ENCODE measurements around the gene RAMACL.

Gene RAMACL

DNA sequence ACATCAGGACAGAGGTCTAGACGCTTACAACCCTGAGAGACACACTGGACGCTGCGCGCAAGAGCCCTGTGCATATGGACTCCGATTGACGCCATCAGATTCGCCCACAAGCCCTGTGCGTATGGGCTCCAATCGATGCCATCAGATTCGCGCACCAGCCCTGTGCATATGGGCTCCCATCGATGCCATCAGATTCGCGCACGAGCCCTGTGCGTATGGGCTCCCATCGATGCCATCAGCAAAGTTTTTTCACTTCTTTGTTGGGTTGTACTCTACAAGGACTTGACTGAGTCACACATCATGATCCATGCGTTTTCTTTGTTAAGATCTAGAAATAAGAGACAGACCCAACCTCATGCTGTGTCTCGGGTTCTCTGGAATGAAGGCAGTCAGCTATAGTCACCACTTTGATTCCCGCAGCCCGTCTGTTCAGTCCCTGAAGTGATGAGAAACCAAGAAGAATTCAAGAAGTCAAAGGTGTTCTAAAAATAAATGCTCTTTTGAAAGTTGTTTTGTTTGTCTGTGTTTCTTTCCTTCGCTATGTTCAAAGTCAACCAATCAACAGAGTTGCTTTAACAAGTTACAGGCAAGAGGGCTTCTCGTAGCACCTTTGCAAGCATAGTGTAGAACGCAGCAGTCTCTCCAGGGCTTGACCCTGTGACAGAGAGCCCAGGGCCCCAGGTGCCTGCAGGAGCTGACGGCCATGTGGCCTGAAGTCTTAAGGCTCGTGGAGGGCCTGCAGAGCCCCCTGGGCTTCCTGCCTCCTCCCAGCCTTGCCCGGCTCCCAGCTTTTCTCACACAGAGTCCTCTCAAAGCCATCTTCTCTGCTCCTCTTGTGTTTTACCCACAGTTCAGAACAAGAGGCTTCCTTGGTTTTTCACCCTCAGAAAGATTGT, 32.6 kb upstream of the RAMACL start:
- no peak overlapping the region for H2AFZ ChIP-seq (ENCODE audit: low read depth, low read length)
- no peak for TF ChIP-seq EZH2phosphoT487 (IDR thresholded peaks at IDR 0.05; ENCODE audit: low read depth)
- no peaks in the 10 kb centered on the region for H3K36me3 ChIP-seq (replicated peaks; ENCODE audit: low read depth, low read length)
- H4K20me1 ChIP-seq (ENCODE audit: insufficient read depth, low read length): no peaks in the 10 kb centered on the region
- H3K27ac ChIP-seq (ENCODE audit: low read length): no peak overlapping the region
- no peak overlapping the region for H3K4me2 ChIP-seq (ENCODE audit: low read length)
- no peaks in the 10 kb centered on the region for H3K79me2 ChIP-seq (ENCODE audit: low read length)
- no peaks in the 10 kb centered on the region for H3K4me1 ChIP-seq (ENCODE audit: low read length)
- H3K9ac ChIP-seq (ENCODE audit: low read length): no peak overlapping the region
- no peak overlapping the region for H3K4me3 ChIP-seq (ENCODE audit: low read length)
- no peaks in the 10 kb centered on the region for H3K9me3 ChIP-seq (ENCODE audit: insufficient read depth, low read length)
- H3K27me3 ChIP-seq (ENCODE audit: low read depth, low read length): no peaks in the 10 kb centered on the region

DNA sequence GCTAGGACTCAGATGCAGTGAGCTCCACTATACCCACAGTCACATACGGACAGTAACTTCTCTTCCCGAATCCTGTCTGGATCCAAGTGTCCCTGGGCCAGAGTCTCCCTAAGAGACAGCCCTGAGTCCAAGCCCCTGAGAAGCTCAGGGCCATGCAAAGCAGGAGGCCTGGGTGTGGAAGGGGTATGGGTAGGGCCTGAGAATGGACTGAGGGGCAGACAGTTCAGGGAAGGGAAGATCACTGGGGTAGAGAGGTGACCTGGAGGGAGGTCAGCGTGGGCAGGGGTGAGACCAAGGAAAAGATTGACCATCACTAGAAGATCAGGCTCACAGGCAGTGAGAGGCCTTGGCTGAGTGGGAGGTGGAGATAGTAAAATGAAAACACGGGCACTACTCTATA, 31.8 kb upstream of the RAMACL start:
- H3K4me1 ChIP-seq (ENCODE audit: low read length): no peaks in the 10 kb centered on the region
- no peak for TF ChIP-seq EZH2phosphoT487 (IDR thresholded peaks at IDR 0.05; ENCODE audit: low read depth)
- TF ChIP-seq, protein P1, sequence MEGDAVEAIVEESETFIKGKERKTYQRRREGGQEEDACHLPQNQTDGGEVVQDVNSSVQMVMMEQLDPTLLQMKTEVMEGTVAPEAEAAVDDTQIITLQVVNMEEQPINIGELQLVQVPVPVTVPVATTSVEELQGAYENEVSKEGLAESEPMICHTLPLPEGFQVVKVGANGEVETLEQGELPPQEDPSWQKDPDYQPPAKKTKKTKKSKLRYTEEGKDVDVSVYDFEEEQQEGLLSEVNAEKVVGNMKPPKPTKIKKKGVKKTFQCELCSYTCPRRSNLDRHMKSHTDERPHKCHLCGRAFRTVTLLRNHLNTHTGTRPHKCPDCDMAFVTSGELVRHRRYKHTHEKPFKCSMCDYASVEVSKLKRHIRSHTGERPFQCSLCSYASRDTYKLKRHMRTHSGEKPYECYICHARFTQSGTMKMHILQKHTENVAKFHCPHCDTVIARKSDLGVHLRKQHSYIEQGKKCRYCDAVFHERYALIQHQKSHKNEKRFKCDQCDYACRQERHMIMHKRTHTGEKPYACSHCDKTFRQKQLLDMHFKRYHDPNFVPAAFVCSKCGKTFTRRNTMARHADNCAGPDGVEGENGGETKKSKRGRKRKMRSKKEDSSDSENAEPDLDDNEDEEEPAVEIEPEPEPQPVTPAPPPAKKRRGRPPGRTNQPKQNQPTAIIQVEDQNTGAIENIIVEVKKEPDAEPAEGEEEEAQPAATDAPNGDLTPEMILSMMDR (IDR thresholded peaks at IDR 0.05; ENCODE audit: low read depth, low read length): no peak
- no peak overlapping the region for H3K9ac ChIP-seq (ENCODE audit: low read length)
- H3K9me3 ChIP-seq (ENCODE audit: insufficient read depth, low read length): no peaks in the 10 kb centered on the region
- H4K20me1 ChIP-seq (ENCODE audit: insufficient read depth, low read length): no peaks in the 10 kb centered on the region
- no peak overlapping the region for H3K4me2 ChIP-seq (ENCODE audit: low read length)
- no peak overlapping the region for H2AFZ ChIP-seq (ENCODE audit: low read depth, low read length)
- H3K27ac ChIP-seq (ENCODE audit: low read length): no peak overlapping the region
- H3K4me3 ChIP-seq (ENCODE audit: low read length): no peak overlapping the region
- H3K36me3 ChIP-seq (replicated peaks; ENCODE audit: low read depth, low read length): no peaks in the 10 kb centered on the region
- no peaks in the 10 kb centered on the region for H3K79me2 ChIP-seq (ENCODE audit: low read length)
- H3K27me3 ChIP-seq (ENCODE audit: low read depth, low read length): no peaks in the 10 kb centered on the region

DNA sequence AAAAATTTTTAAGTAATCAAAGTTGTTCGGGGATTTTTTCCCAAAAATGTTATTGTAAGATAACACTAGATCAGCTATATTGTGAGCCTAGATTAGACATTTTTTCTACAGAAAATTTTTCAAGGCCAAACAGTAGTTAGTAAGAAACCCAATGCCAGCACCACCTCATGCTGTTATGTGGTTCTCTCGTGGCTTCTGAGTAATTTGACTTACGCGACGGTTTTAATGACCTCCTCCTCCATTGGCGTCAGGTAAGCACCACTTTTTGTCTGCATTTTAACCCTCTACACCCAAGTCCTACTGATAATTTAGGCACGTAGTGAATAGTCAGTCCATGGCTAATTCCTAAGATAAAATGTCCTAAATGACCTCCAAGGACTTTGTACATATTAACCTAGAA, 30.9 kb upstream of the RAMACL start:
- Histone ChIP-seq H3K9me3 (ENCODE audit: insufficient read depth, low read length) (no peaks in the 10 kb centered on the region), H3K79me2 (ENCODE audit: low read length) (no peaks in the 10 kb centered on the region), H3K4me3 (ENCODE audit: low read length) (no peak overlapping the region), H4K20me1 (ENCODE audit: insufficient read depth, low read length) (no peaks in the 10 kb centered on the region), H3K4me1 (ENCODE audit: low read length) (no peaks in the 10 kb centered on the region), H2AFZ (ENCODE audit: low read depth, low read length) (no peak overlapping the region), H3K9ac (ENCODE audit: low read length) (no peak overlapping the region), H3K27ac (ENCODE audit: low read length) (no peak overlapping the region), H3K4me2 (ENCODE audit: low read length) (no peak overlapping the region), H3K36me3 (replicated peaks; ENCODE audit: low read depth, low read length) (no peaks in the 10 kb centered on the region), H3K27me3 (ENCODE audit: low read depth, low read length) (no peaks in the 10 kb centered on the region)
- TF ChIP-seq EZH2phosphoT487 (IDR thresholded peaks at IDR 0.05; ENCODE audit: low read depth): no peak
- TF ChIP-seq, protein P1 (IDR thresholded peaks at IDR 0.05; ENCODE audit: low read depth, low read length): no peak

DNA sequence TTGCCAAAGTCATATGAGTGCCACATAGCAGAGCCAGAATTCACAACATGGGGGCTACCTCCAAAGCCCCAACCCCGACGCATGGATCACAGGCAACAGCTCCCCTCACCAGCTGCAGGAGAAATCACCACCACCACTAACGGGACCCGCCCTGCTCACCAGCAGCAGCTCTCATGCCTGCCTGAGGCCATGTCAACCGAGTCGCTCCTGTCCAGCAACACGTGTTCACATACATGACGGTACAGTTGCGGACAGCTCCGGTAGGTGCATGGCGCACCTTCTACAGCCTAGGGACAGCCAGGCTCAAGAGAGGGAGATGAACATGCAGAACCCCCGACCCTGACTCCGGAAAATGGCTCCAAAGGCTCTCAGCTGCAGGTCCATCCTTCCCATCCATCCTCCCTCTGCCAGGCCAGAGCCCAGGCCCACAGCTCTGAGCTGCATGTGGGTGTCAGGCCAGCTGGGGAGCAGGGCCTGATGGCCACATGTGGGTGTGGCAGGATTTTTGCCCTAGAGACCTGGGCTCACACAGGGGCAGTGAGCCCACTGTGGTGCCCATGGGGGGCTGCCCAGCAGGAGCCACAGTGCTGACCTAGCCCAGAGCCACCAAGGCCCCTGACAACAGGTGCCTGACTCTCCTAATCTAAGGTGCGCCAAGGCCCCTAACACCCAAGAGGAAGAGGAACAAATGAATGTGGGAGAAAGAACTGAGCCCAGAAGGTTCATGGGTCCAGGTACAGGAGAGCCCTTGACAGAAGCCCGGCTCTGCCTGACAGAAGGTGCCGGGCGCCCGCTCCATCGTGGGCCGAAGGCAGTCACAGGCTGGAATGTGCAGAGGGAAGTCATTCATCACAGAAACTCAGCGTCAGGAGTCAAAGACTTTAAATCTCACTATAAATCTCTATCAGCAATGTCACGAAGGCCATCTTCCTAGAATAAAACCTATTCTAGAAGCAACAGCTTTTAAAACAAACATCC, 30.1 kb upstream of the RAMACL start:
- H3K79me2 ChIP-seq (ENCODE audit: low read length): no peaks in the 10 kb centered on the region
- H3K9me3 ChIP-seq (ENCODE audit: insufficient read depth, low read length): no peaks in the 10 kb centered on the region
- no peak overlapping the region for H3K4me2 ChIP-seq (ENCODE audit: low read length)
- H3K27me3 ChIP-seq (ENCODE audit: low read depth, low read length): no peaks in the 10 kb centered on the region
- H3K36me3 ChIP-seq (replicated peaks; ENCODE audit: low read depth, low read length): no peaks in the 10 kb centered on the region
- no peak overlapping the region for H3K9ac ChIP-seq (ENCODE audit: low read length)
- H4K20me1 ChIP-seq (ENCODE audit: insufficient read depth, low read length): no peaks in the 10 kb centered on the region
- TF ChIP-seq, protein P1 (IDR thresholded peaks at IDR 0.05; ENCODE audit: low read depth, low read length): no peak
- TF ChIP-seq EZH2phosphoT487 (IDR thresholded peaks at IDR 0.05; ENCODE audit: low read depth): no peak
- H3K4me3 ChIP-seq (ENCODE audit: low read length): no peak overlapping the region
- no peak overlapping the region for H3K27ac ChIP-seq (ENCODE audit: low read length)
- no peak overlapping the region for H2AFZ ChIP-seq (ENCODE audit: low read depth, low read length)
- H3K4me1 ChIP-seq (ENCODE audit: low read length): no peaks in the 10 kb centered on the region

Data from OCI-LY3 (cell line).